ENCODE data around the gene ATG4A.

DNA sequence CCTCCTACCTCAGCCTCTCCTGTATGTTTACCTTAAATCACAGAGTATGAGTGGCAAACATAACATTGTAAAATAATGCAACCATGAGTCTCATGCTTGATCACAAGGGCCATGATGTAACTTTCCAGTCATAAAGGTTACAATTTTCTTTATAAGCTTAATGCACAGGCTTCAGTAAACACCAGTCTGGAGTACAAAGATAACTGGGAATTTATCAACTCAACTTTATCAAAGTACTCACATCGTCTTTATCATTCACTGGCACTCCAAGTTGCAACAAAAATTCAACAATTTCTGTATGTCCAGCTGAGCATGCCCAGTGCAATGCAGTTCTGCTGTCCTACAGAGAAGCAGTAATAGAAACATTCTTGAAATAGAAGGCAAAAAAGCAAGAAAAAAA, 3.1 kb upstream of the ATG4A start:
- TF ChIP-seq EHMT2 (IDR thresholded peaks at IDR 0.05) (no peak), STAT5A (IDR thresholded peaks at IDR 0.05; ENCODE audit: borderline replicate concordance, low read length) (peak; percentile 58; the same call in 1 of the 2 replicates), MITF (IDR thresholded peaks at IDR 0.05) (0 out of 2 replicates have a peak, but pooled peaks have one; percentile 27), ADNP (tag; IDR thresholded peaks at IDR 0.05) (no peak), ZNF165 (CRISPR knock-in tag; IDR thresholded peaks at IDR 0.05; ENCODE audit: borderline replicate concordance) (no peak), ZFX (CRISPR knock-in tag; IDR thresholded peaks at IDR 0.05) (no peak), POLR2AphosphoS5 (IDR thresholded peaks at IDR 0.05; ENCODE audit: control insufficient read depth, insufficient read depth, low read depth, low read length) (no peak), MEF2D (tag; conservative IDR thresholded peaks at IDR 0.05; ENCODE audit: low read depth) (no peak), CHD1 (IDR thresholded peaks at IDR 0.05; ENCODE audit: low read length) (no peak), FOXA3 (CRISPR knock-in tag; conservative IDR thresholded peaks at IDR 0.05 in 1 of 2, IDR thresholded peaks at IDR 0.05 in 1 of 2) (peak in 1 of 2 experiments; percentile 89; a peak in 2 of 4 replicates), ZBTB1 (CRISPR knock-in tag; IDR thresholded peaks at IDR 0.05; ENCODE audit: borderline replicate concordance, low read depth) (no peak), HDGF (IDR thresholded peaks at IDR 0.05) (no peak)
- TF ChIP-seq, protein P1, sequence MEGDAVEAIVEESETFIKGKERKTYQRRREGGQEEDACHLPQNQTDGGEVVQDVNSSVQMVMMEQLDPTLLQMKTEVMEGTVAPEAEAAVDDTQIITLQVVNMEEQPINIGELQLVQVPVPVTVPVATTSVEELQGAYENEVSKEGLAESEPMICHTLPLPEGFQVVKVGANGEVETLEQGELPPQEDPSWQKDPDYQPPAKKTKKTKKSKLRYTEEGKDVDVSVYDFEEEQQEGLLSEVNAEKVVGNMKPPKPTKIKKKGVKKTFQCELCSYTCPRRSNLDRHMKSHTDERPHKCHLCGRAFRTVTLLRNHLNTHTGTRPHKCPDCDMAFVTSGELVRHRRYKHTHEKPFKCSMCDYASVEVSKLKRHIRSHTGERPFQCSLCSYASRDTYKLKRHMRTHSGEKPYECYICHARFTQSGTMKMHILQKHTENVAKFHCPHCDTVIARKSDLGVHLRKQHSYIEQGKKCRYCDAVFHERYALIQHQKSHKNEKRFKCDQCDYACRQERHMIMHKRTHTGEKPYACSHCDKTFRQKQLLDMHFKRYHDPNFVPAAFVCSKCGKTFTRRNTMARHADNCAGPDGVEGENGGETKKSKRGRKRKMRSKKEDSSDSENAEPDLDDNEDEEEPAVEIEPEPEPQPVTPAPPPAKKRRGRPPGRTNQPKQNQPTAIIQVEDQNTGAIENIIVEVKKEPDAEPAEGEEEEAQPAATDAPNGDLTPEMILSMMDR (IDR thresholded peaks at IDR 0.05 in 2 of 3, conservative IDR thresholded peaks at IDR 0.05 in 1 of 3; ENCODE audit: insufficient read depth in 2 of 3, low read depth in 1 of 3, low read length in 3 of 3) = no peak

Data from K562 (cell line).